C4-2B (cell line): ENCODE measurements around the gene JAM2.

Experiments used
- CTCF ChIP-seq: fragments of 450-650 bp; conservative IDR thresholded peaks from 2 replicates; pipeline ENCODE4 v1.5.1; 2017; ENCODE audit warnings: mild to moderate bottlenecking
- ZFX ChIP-seq: fragments of 450-650 bp; IDR thresholded peaks from 2 replicates; pipeline ENCODE4 v1.6.1; 2017

- TF ChIP-seq CTCF (no peak), ZFX (no peak)
Measured at GRCh38 chr21:25760677-25761076, 121.6 kb downstream of the JAM2 start.
